ENCODE measurements around the gene TSHB.
"Not testable (repeated sequence)": the region's sequence is repeated elsewhere in the genome, so short reads cannot be mapped to it uniquely, and the experiment has no call there.

TSHB gene

DNA sequence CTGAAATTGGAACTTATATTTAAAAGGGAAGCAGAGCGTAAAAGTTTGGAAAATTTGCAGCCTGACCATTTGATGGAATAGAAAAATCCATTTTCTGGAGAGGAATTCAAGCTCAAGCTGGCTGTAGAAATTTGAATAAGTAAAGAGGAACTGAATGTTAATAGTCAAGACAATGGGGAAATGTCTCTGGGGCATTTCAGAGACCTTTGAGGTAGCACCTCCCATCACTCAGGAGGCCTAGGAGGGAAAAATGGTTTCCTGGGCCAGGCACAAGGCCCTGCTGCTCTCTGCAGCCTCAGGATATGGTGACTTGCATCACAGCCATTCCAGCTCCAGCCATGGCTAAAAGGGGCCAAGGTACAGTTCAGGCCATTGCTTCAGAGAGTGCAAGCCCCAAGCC is 17.6 kb upstream of the TSHB start:
- no peak for DNase-seq (ENCODE audit: extremely low spot score)
- no peak for TF ChIP-seq CTCF (IDR thresholded peaks at IDR 0.05; ENCODE audit: control extremely low read depth, extremely low read depth, low read depth, missing control alignments)
- ChIA-PET POLR2A (no interaction called here), CTCF (interaction anchor here (1.0 kb wide), 1 partner anchor 41 kb away, joined by 3 read pairs; no protein-coding TSS in a partner anchor)

GRCh38 chr1:115012434-115012833 is 17.2 kb upstream of the TSHB start:
- ChIA-PET CTCF (interaction anchor here (1.0 kb wide), 1 partner anchor 41 kb away, joined by 3 read pairs; no protein-coding TSS in a partner anchor), POLR2A (no interaction called here)
- TF ChIP-seq CTCF (IDR thresholded peaks at IDR 0.05; ENCODE audit: control extremely low read depth, extremely low read depth, low read depth, missing control alignments), result no peak
- no peak for DNase-seq (ENCODE audit: extremely low spot score)

GRCh38 chr1:115013792-115014191 is 15.8 kb upstream of the TSHB start:
- CTCF ChIA-PET, result no interaction called here
- POLR2A ChIA-PET, result no interaction called here
- no peak for DNase-seq (ENCODE audit: extremely low spot score)
- no peak for TF ChIP-seq CTCF (IDR thresholded peaks at IDR 0.05; ENCODE audit: control extremely low read depth, extremely low read depth, low read depth, missing control alignments)

DNA sequence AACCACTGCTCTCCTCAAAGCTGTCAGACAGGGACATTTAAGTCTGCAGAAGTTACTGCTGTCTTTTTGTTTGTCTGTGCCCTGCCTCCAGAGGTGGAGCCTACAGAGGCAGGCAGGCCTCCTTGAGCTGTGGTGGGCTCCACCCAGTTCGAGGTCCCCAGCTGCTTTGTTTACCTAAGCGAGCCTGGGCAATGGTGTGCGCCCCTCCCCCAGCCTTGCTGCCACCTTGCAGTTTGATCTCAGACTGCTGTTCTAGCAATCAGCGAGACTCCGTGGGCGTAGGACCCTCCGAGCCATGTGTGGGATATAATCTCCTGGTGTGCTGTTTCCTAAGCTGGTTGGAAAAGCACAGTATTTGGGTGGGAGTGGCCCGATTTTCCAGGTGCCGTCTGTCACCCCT is 10.1 kb upstream of the TSHB start:
- CTCF ChIA-PET; DNase-seq (ENCODE audit: extremely low spot score); POLR2A ChIA-PET: not testable (repeated sequence)

- CTCF ChIA-PET, result no interaction called here
- no peak for DNase-seq (ENCODE audit: extremely low spot score)
- no peak for TF ChIP-seq CTCF (IDR thresholded peaks at IDR 0.05; ENCODE audit: control extremely low read depth, extremely low read depth, low read depth, missing control alignments)
- POLR2A ChIA-PET, result no interaction called here
These were observed 8.5 kb upstream of the TSHB start for GRCh38 chr1:115021145-115021544.

- DNase-seq (ENCODE audit: extremely low spot score), result no peak
- ChIA-PET CTCF (interaction anchor here (1.6 kb wide), 1 partner anchor 29 kb away, joined by 6 read pairs; no protein-coding TSS in a partner anchor), POLR2A (no interaction called here)
- TF ChIP-seq CTCF (IDR thresholded peaks at IDR 0.05; ENCODE audit: control extremely low read depth, extremely low read depth, low read depth, missing control alignments), result no peak
These were observed 6.0 kb upstream of the TSHB start for GRCh38 chr1:115023593-115023992.

DNA sequence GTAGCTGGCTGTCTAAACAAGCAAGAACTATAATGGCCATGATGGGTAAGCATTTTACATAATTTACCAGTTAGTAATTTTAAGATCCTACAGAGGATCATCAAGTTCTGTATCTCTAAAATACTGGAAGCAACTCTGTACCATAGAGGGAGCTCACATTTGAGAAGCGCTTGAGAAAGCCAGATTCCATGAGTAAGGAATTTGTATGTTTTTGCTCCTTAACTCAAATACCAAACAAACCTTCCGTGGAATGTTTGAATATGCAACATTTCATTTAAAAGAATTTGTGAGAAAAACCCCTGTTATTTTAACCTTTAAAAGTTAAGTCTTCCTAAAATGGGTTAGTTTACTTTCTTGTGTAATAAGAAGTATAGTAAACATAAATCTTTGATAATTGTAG is 2.0 kb downstream of the TSHB start:
- no peak for TF ChIP-seq CTCF (IDR thresholded peaks at IDR 0.05; ENCODE audit: control extremely low read depth, extremely low read depth, low read depth, missing control alignments)
- DNase-seq (ENCODE audit: extremely low spot score), result no peak
- CTCF ChIA-PET, result no interaction called here
- POLR2A ChIA-PET, result no interaction called here
